EH (cell line): ENCODE data around the gene RFX8.
"Not testable (repeated sequence)": the region's sequence is repeated elsewhere in the genome, so short reads cannot be mapped to it uniquely, and the experiment has no call there.

ENCODE experiments used
- DNase-seq: peaks from one replicate; pipeline ENCODE4 v3.0.0-alpha.2; 2015; ENCODE audit warnings: low read depth

Gene RFX8

GRCh38 chr2:101440127-101440738 lies 34.7 kb downstream of the RFX8 start:
- peak; percentile 41 for DNase-seq

- DNase-seq: no peak
Observed at GRCh38 chr2:101439716-101440115, 35.2 kb downstream of the RFX8 start.

DNA sequence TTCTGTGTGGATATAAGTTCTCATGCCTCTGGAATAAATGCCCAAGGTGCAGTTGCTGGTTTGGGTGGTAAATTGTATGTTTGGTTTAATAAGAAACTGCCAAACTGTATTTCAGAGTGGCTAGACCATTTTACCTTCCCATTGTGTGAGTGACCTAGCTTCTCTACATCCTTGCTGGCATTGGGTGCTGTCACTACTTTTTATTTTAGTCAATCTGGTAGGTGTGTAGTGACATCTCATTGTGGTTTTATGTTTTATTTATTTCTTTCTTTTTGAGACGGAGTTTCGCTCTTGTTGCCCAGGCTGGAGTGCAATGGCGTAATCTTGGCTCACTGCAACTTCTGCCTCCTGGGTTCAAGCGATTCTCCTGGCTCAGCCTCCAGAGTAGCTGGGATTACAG lies 36.4 kb downstream of the RFX8 start:
- DNase-seq: not testable (repeated sequence)

- peak; percentile 37 for DNase-seq
Observed at GRCh38 chr2:101435001-101435862, 39.7 kb downstream of the RFX8 start.

- DNase-seq: peak; percentile 25
Observed at GRCh38 chr2:101433465-101433864, 41.4 kb downstream of the RFX8 start.

- DNase-seq: peak; percentile 59
Observed at GRCh38 chr2:101432411-101433181, 42.3 kb downstream of the RFX8 start.

DNA sequence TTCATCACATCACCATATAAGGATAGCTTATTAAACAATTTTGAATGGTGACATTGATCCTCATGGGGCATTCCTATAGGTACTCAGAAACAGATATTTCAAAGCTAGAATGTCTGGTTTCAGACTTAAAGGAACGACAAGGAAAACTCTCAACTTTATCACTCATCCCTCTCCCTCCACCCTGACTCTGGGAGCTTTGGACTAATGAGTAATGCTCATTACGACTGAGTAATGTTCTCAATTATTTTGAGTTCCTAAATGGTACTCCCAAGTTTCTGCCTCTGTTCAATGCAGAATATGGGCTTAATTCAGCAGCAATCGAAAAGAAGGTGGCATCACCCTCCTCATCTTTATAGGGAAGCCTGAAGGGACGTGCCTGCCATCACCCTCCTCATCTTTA lies 43.4 kb downstream of the RFX8 start:
- DNase-seq: peak; percentile 46

GRCh38 chr2:101430156-101430555 lies 44.8 kb downstream of the RFX8 start:
- peak; percentile 74 for DNase-seq

DNA sequence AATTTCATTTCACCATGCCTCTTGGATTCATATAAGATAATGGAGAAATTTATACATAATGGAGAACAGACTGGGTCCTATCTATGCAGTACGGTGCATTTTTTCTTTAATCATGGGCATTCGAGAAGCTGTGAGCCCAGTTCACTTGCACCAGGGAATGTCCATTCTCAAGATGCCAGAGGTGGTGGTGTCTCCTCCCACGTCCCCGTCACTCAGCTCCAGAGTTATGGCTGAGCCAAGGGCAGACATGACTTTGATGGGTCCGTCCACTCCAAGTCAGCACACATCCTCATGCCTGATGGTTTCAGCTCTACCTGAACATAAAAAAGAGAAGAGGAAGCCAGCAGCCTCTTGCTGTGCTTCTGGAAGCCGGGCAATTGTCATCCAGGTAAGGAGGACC lies 45.5 kb downstream of the RFX8 start:
- DNase-seq: no peak

DNA sequence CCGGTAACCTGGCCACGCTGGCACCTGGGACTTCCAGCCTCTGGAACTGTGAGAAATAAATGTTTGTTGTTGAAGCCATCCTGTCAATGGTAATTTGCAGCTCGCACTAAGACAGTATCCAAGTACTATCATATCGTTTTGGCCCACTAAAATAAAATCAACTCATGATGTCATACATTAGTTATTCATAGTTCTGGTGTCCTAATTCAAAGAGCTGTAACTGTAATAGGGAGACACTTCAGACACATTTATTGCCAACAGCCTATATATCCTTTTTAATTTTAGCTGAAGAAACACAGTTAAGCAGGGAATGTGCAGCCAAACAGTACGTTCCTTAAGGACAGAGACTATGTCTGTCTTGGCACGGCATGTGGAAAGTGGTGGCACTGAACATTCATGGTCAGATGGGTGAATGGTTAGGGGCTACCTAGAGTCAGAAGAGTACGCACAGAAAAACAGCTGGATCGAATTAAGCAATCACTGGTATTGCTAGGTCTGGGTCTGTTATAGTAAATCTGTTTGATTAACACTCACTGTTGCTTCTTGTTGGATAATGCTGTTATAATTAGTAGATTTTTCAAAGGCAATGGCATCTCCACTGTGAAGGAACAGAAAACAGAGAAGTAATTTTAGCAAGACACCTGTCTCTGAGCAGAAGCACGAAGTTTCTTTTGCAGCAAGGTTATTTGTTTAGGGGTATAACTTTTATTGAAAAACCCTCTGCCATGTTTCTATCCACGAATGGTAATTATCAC lies 46.3 kb downstream of the RFX8 start:
- no peak for DNase-seq

GRCh38 chr2:101427743-101428142 lies 47.2 kb downstream of the RFX8 start:
- DNase-seq: no peak

DNA sequence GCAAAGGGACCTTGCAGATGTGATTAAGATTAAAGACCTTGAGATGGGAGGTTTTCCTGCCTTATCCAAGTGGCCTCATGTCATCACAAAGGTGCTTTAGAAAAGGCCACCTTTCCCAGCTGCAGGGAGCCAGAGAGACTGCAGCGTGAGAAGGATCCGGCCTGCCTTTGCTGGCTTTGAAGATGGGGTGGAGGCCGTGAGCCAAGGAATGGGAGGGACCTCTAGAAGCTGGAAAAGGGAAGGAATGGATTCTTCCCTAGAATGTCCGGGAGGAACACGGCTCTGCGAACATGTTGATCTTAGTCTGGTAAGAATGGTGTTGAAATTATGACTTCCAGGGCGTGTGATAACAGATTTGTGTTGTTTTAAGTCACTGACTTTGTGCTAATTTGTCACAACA lies 47.7 kb downstream of the RFX8 start:
- DNase-seq: no peak

- DNase-seq: no peak
Observed at GRCh38 chr2:101426822-101427221, 48.1 kb downstream of the RFX8 start.

DNA sequence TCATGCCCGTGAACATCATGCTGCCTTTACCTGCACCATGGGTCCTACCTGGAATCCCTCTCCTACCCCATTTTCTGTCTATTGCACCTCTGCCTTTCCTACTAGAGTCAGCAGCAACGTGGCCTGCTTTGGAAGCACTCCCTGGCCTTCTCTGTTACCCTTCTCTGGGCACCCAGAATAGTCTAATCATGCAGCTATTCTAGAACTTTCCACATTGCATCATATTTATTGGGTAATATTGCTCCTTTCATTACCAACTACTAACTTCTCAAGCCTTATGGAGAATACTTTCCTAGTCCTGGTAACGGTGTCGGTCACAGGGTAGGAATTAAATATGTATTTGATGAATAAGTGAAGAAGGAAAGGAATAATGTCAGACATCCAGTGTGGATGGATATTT lies 54.3 kb downstream of the RFX8 start:
- DNase-seq: peak; percentile 17

- peak; percentile 74 for DNase-seq
Observed at GRCh38 chr2:101419096-101419663, 55.7 kb downstream of the RFX8 start.

DNA sequence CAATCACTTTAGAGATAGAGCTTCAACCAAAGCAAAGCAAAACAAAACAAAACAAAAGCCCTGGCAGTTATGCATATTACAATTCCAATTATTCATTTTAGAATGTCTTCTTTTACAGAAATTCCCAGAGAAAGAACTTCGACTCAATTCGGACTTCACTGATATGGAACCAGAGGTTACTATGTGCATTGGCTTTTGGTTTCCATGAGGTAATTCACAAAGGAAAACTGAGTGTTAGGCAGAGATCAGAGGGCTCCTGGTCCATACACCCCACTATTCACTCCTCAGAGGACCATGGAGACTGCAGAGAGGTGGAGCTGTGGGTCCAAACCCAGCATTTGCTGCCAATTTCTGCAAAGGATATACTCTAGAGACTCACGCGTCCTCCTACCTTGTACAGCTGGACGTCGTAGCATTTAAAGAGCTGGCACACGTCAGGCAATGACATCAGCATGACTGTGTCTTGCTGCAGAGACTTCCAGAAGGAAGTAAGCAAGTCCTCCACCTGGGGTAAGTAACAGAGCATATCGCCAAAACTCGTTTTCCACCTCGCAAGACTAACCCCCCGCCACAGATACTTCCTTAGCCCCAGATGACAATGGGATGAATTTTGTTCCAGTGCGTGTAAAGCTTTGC lies 56.3 kb downstream of the RFX8 start:
- DNase-seq: no peak

GRCh38 chr2:101416609-101417008 lies 58.3 kb downstream of the RFX8 start:
- DNase-seq: no peak

- DNase-seq: no peak
Observed at GRCh38 chr2:101415884-101416283, 59.0 kb downstream of the RFX8 start.

GRCh38 chr2:101415220-101415619 lies 59.7 kb downstream of the RFX8 start:
- DNase-seq: no peak

GRCh38 chr2:101412092-101412694 lies 62.7 kb downstream of the RFX8 start:
- no peak for DNase-seq

GRCh38 chr2:101410746-101411145 lies 64.2 kb downstream of the RFX8 start:
- DNase-seq: no peak
